GM12891 (cell line): ENCODE measurements around the gene DNAJB8.

Source experiments
- POLR2A ChIP-seq: IDR thresholded peaks from 2 replicates; pipeline ENCODE4 v1.6.1; 2011; ENCODE audit warnings: low read depth, low read length, control low read depth
- POLR2AphosphoS5 ChIP-seq: IDR thresholded peaks from 2 replicates; pipeline ENCODE4 v1.6.1; 2011; ENCODE audit warnings: low read depth, low read length, control low read depth
- POU2F2 ChIP-seq: IDR thresholded peaks from 2 replicates; pipeline ENCODE4 v1.6.1; 2011; ENCODE audit warnings: low read depth, mild to moderate bottlenecking, control low read depth, low read length, moderate library complexity
- SPI1 ChIP-seq: IDR thresholded peaks from 2 replicates; pipeline ENCODE4 v1.6.1; 2011; ENCODE audit warnings: low read depth, low read length, control low read depth
- TAF1 ChIP-seq: IDR thresholded peaks from 2 replicates; pipeline ENCODE4 v1.6.1; 2011; ENCODE audit warnings: low read depth, low read length, control low read depth

- TF ChIP-seq POLR2AphosphoS5 (no peak), POLR2A (no peak), TAF1 (no peak), SPI1 (no peak), POU2F2 (no peak)
Observed at GRCh38 chr3:128480278-128480677, 13.6 kb upstream of the DNAJB8 start.
